GM12873 (cell line): ENCODE measurements around the gene FAT1.

Experiments used
- CTCF ChIP-seq: IDR thresholded peaks from 2 replicates; pipeline ENCODE4 v1.5.1; 2012; ENCODE audit warnings: low read depth, mild to moderate bottlenecking, moderate library complexity, low read length, control low read depth; ENCODE audit not compliant: insufficient read depth; ENCODE audit errors: missing control alignments

The FAT1 gene

GRCh38 chr4:186650401-186651180, 73.1 kb downstream of the FAT1 start:
- TF ChIP-seq CTCF: no peak

- no peak for TF ChIP-seq CTCF
Measured at GRCh38 chr4:186647821-186648220, 75.8 kb downstream of the FAT1 start.

GRCh38 chr4:186644737-186645261, 78.9 kb downstream of the FAT1 start:
- TF ChIP-seq CTCF: no peak

- no peak for TF ChIP-seq CTCF
Measured at GRCh38 chr4:186644311-186644638, 79.4 kb downstream of the FAT1 start.

GRCh38 chr4:186643501-186644310, 80.0 kb downstream of the FAT1 start:
- TF ChIP-seq CTCF: no peak

GRCh38 chr4:186642998-186643397, 80.7 kb downstream of the FAT1 start:
- no peak for TF ChIP-seq CTCF

- no peak for TF ChIP-seq CTCF
Measured at GRCh38 chr4:186642530-186642929, 81.1 kb downstream of the FAT1 start.
